ENCODE measurements around the gene RGPD5.
"Not testable (repeated sequence)": the region's sequence is repeated elsewhere in the genome, so short reads cannot be mapped to it uniquely, and the experiment has no call there.

DNA sequence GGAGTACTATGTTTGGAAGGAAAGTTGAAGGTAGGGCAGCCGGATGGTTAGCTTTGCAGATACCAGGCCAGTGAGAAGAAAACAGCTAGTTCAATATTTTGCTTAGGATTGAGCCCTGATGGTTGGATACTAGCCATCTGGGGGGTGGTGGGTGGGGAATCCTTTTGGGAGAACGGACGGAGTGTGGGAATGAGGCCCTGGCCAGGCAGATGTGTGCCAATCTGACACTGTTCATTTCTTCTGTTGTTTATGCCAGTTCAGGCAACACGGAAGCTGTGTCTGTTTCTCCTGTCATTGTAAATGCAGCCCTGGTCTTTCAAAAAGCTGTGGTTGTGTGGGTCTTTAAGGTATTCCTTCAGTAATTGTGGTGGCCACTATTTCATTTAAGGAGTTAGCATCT lies 96.9 kb downstream of the RGPD5 start:
- not testable (repeated sequence) for TF ChIP-seq POLR2AphosphoS5, CTCF, POLR2A, EP300 (IDR thresholded peaks at IDR 0.05)

Measured in gastroesophageal sphincter (tissue), 3 donors.